ENCODE data around the gene TARDBP.
"Not testable (repeated sequence)": the region's sequence is repeated elsewhere in the genome, so short reads cannot be mapped to it uniquely, and the experiment has no call there.

GRCh38 chr1:11051121-11051520 is 38.7 kb downstream of the TARDBP start:
- TF ChIP-seq CTCF (conservative IDR thresholded peaks at IDR 0.05; ENCODE audit: low read depth, low read length); EZH2 (IDR thresholded peaks at IDR 0.05; ENCODE audit: borderline replicate concordance, low read depth, low read length, poor library complexity, severe bottlenecking): not testable (repeated sequence)
